Loucy (cell line): ENCODE measurements around the gene PDZD8.
A peak's percentile ranks its signal among the peaks of the same experiment; 100 is the strongest.

ENCODE experiments used
- H2AFZ ChIP-seq: fragments of 200-600 bp; sonication (generic); 2 replicates; pipeline ENCODE4 v1.6.0; 2016; ENCODE audit warnings: antibody characterized with exemption, mild to moderate bottlenecking, low read length, moderate library complexity
- H3F3A ChIP-seq: fragments of 200-600 bp; 2 replicates; pipeline ENCODE4 v1.6.0; 2016; ENCODE audit warnings: antibody characterized with exemption, low read depth, mild to moderate bottlenecking
- H3K27me3 ChIP-seq: fragments of 200-600 bp; sonication (generic); 2 replicates; pipeline ENCODE4 v1.6.1; 2014; ENCODE audit warnings: low read length, mild to moderate bottlenecking; ENCODE audit not compliant: insufficient read depth, poor library complexity, severe bottlenecking
- H3K36me3 ChIP-seq: fragments of 200-600 bp; sonication (generic); 2 replicates; pipeline ENCODE4 v1.6.1; 2016; ENCODE audit warnings: low read length; ENCODE audit not compliant: insufficient read depth
- H3K4me1 ChIP-seq: fragments of 200-600 bp; sonication (generic); 2 replicates; pipeline ENCODE4 v1.5.1; 2014; ENCODE audit warnings: low read length, mild to moderate bottlenecking; ENCODE audit not compliant: insufficient read depth, poor library complexity, severe bottlenecking
- H3K4me2 ChIP-seq: fragments of 200-600 bp; sonication (generic); 2 replicates; pipeline ENCODE4 v1.6.0; 2014; ENCODE audit warnings: antibody characterized with exemption, low read length, low read depth, mild to moderate bottlenecking; ENCODE audit not compliant: poor library complexity, severe bottlenecking
- H3K4me3 ChIP-seq: fragments of 200-600 bp; sonication (generic); 2 replicates; pipeline ENCODE4 v1.5.1; 2014; ENCODE audit warnings: low read length, mild to moderate bottlenecking, mixed read lengths; ENCODE audit not compliant: poor library complexity, severe bottlenecking
- H3K79me2 ChIP-seq: fragments of 200-600 bp; sonication (generic); 2 replicates; pipeline ENCODE4 v1.6.1; 2014; ENCODE audit warnings: low read length; ENCODE audit not compliant: insufficient read depth
- H3K9ac ChIP-seq: fragments of 200-600 bp; sonication (generic); 2 replicates; pipeline ENCODE4 v1.6.0; 2014; ENCODE audit warnings: mild to moderate bottlenecking, low read depth, low read length, moderate library complexity; ENCODE audit not compliant: poor library complexity, severe bottlenecking
- H3K9me2 ChIP-seq: fragments of 200-600 bp; sonication (generic); replicated peaks from 2 replicates; pipeline ENCODE4 v1.6.1; 2016; ENCODE audit warnings: low read depth, low read length, mixed read lengths
- H3K9me3 ChIP-seq: fragments of 200-600 bp; sonication (generic); 2 replicates; pipeline ENCODE4 v1.6.1; 2014; ENCODE audit warnings: mild to moderate bottlenecking, antibody characterized with exemption, low read length, low read depth; ENCODE audit not compliant: insufficient read depth
- H4K20me1 ChIP-seq: fragments of 200-600 bp; sonication (generic); 2 replicates; pipeline ENCODE4 v1.6.0; 2014; ENCODE audit warnings: antibody characterized with exemption, low read length, mild to moderate bottlenecking; ENCODE audit not compliant: insufficient read depth, poor library complexity, severe bottlenecking
- CTCF ChIP-seq: fragments of 200-600 bp; sonication (generic); conservative IDR thresholded peaks from 2 replicates; pipeline ENCODE4 v1.5.1; 2014; ENCODE audit warnings: mild to moderate bottlenecking, antibody characterized with exemption, low read length
- EZH2phosphoT487 ChIP-seq: fragments of 200-600 bp; IDR thresholded peaks from 2 replicates; pipeline ENCODE4 v1.6.1; 2018; ENCODE audit warnings: antibody characterized with exemption, mild to moderate bottlenecking, moderate library complexity, borderline replicate concordance

The PDZD8 gene

GRCh38 chr10:117420768-117421167 lies 45.5 kb upstream of the PDZD8 start:
- H3K36me3 ChIP-seq = no peaks in the 10 kb centered on the region
- H4K20me1 ChIP-seq = peaks cover under 1% of the 10 kb centered on the region
- TF ChIP-seq CTCF = no peak
- TF ChIP-seq EZH2phosphoT487 = no peak
- H3K4me3 ChIP-seq = no peak overlapping the region
- peaks cover 98% of the 10 kb centered on the region for H3K79me2 ChIP-seq
- peaks cover 90% of the 10 kb centered on the region for H3K4me1 ChIP-seq
- no peaks in the 10 kb centered on the region for H3K27me3 ChIP-seq
- H3K9me2 ChIP-seq = no peaks in the 10 kb centered on the region
- H3K9ac ChIP-seq = no peak overlapping the region
- no peaks in the 10 kb centered on the region for H3F3A ChIP-seq
- H2AFZ ChIP-seq = no peak overlapping the region
- H3K4me2 ChIP-seq = no peak overlapping the region
- H3K9me3 ChIP-seq = no peaks in the 10 kb centered on the region

GRCh38 chr10:117419921-117420320 lies 44.7 kb upstream of the PDZD8 start:
- Histone ChIP-seq H3F3A (no peaks in the 10 kb centered on the region), H3K9me2 (no peaks in the 10 kb centered on the region), H3K36me3 (no peaks in the 10 kb centered on the region), H2AFZ (no peak overlapping the region), H3K4me2 (no peak overlapping the region), H3K9me3 (no peaks in the 10 kb centered on the region), H3K79me2 (peaks cover 98% of the 10 kb centered on the region), H3K4me1 (peaks cover 92% of the 10 kb centered on the region), H3K9ac (no peak overlapping the region), H3K27me3 (no peaks in the 10 kb centered on the region), H3K4me3 (no peak overlapping the region), H4K20me1 (no peaks in the 10 kb centered on the region)
- TF ChIP-seq EZH2phosphoT487 (no peak), CTCF (peak; percentile 28; the same call in 1 of the 2 replicates)

- H3K4me1 ChIP-seq = peaks cover 93% of the 10 kb centered on the region
- no peaks in the 10 kb centered on the region for H3F3A ChIP-seq
- H3K4me2 ChIP-seq = no peak overlapping the region
- H3K9me3 ChIP-seq = no peaks in the 10 kb centered on the region
- no peaks in the 10 kb centered on the region for H3K36me3 ChIP-seq
- H4K20me1 ChIP-seq = no peaks in the 10 kb centered on the region
- no peak overlapping the region for H3K4me3 ChIP-seq
- no peaks in the 10 kb centered on the region for H3K9me2 ChIP-seq
- TF ChIP-seq EZH2phosphoT487 = no peak
- no peak for TF ChIP-seq CTCF
- H3K9ac ChIP-seq = no peak overlapping the region
- no peaks in the 10 kb centered on the region for H3K27me3 ChIP-seq
- peak overlapping the region; percentile 32; the same call in 1 of the 2 replicates for H2AFZ ChIP-seq
- H3K79me2 ChIP-seq = peaks cover 98% of the 10 kb centered on the region
Observed at GRCh38 chr10:117419159-117419558, 43.9 kb upstream of the PDZD8 start.
